SKM-1 treated with dmso at 0.1 percent for 144 hours (cell line): ENCODE results near the gene GRB14.
"Not testable (repeated sequence)": the region's sequence is repeated elsewhere in the genome, so short reads cannot be mapped to it uniquely, and the experiment has no call there.

ENCODE experiments used
- DNase-seq: peaks from one replicate; lab custom pipeline; 2025; ENCODE audit not compliant: unreplicated experiment; lab: John Stamatoyannopoulos, UW

Gene GRB14

DNA sequence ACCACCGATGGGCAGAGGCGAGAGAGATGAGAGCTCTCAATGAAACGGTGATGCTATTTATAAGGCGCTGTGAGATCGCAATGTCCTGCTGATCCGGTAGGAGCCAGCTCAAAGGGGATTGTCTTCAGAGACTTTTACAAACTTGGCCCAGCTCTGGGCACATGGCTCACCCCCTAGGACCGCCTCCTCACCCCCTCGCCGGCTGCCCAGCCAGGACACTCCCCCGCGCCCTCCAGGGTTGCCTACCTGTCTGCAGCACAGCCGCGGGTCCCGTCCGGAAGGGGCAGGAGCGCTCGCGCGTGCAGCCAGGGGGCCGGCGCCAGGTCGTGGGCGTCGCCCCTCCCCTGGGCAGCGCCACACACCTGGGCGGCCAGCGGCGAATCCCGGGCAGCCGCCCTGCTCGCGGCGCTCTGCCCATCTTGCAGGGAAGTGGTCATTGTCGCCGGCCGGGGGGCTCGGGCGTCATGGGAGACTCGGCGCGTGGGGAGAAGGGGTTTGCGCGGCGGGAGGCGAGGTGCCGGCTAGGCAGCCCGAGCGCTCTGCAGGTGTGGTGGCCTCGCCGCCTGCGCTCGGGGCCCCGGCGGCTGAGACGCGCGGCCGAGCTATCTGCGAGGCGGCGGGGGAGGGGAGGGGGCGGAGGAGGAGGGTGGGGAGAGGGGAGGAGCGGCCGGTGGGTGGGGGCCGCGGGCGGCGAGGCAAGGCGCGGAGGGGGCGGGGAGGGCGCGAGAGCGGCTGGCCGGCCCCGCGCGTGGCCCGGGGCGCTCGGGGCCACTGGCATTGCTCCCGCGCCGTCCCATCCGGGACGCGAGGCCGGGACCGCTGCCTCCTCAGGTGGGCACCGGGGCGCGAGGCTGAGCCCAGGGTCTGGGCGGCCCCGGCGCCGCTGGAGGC lies at the start of gene GRB14:
Gene GRB14, minus strand, starts transcription at position 610 of the 891 bp plus-strand sequence. Its CDS starts 173 bp downstream, at position 437.
- DNase-seq: no peak

DNA sequence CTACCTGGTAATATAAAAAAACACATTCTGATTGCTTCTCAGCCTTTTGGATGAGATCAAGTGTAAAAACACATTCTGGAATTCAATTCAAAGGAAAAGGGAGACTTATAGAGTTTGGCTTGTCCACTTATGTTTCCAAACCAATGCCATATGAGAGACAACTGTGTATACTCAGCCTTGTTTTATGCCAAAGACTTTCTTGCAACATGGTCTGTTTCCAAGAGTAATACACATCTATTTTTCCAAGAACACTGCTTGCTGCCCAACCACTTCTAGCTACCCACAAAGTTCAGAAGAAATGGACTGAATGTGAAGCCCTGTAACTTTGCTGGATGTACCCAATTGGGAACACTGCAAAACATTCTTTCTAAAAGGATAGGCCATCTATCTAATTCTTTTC lies 48.0 kb upstream of the GRB14 start:
- no peak for DNase-seq

GRCh38 chr2:164667566-164667965 lies 46.3 kb upstream of the GRB14 start:
- DNase-seq: no peak

- no peak for DNase-seq
Observed at GRCh38 chr2:164664070-164664469, 42.8 kb upstream of the GRB14 start.

GRCh38 chr2:164662868-164663631 lies 41.8 kb upstream of the GRB14 start:
- DNase-seq: no peak

GRCh38 chr2:164662066-164662465 lies 40.8 kb upstream of the GRB14 start:
- DNase-seq: no peak

DNA sequence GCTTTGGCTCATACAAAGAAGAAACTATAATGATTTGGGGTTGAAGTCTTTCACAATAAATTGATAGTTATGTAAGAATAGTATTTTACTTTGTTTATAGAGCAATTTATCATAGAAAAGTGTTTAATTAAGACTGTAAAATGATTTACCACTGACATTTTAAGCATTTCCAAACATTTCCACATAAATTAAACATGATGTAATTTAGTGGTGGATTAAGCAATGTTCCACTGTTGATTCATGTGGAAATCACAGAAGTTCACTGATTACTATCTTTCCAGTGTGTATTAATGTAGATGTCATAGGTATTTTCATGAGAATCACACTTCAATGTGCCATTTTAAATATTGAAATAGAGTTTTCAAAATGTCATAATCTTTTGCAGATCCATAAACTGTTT lies 40.1 kb upstream of the GRB14 start:
- no peak for DNase-seq

DNA sequence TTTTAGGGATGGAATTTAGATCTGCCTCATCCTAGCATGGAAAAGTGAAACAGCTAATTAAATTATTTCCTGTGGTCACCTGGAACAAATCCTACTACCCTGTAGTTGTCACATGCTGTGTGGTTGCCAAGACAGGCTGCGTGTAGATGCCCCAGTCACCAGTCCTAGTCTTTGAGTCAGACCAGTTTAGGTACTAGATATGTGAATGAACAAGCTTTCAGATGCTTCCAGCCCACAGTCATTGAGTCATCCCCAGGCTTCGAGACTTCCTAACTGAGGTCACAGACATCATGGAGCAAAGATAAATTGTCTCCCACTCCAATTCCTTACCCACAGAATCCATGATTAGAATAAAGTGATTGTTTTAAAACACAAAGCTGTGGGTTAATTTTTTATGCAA lies 35.8 kb upstream of the GRB14 start:
- no peak for DNase-seq

DNA sequence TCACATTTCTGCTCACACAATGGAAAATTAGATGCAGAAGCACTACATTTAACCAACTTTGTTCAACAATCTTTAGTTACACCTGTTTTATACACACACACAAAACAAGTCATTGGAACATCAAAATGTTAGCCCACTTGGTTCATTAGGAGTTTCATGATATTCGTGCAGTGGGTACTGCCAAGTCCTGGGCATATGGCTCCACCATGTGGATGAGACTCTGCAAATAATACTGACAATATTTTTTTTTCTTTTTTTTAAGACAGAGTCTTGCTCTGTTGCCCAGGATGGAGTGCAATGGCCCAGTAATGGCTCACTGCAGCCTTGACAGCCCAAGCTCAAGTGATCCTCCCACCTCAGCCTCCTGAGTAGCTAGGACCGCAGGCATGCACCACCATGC lies 34.5 kb upstream of the GRB14 start:
- no peak for DNase-seq

DNA sequence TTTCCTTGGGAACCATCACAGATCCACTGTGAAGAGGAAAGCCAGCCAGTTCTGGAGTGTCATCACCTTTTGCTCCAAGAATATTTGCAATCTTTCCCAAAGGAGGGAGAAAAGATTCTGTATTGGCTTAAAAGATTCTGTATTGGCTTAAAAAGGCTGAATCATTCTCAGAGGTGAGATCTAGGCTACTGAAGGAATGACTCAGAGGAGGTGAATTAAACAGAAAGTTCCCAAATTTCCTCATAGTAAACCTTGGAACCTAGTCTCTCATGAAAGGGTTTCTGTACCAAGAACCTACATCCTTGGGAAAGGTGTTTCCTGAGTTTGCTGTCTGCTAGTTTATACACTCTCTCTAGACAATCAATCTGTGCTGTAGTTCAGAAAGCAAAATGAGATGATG lies 34.1 kb upstream of the GRB14 start:
- DNase-seq: no peak

DNA sequence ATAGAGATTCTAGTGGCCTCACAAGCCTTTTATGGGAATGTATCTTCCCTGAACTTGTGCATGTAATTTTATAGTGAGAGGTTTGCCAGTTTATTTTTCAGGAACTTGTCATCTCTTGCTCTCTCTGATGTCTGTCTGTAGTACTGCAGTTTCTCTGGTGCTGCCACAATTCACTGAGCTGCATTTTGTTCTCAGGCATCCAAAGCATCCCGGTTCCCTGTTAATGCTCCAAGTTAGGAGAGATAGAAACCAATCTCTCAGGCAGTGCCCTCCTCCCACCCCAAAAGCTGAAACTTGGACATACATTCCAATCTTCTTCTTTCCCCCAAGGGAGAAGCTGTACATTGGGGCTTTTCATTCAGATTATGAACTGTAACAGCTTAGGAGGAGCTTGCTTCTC lies 30.1 kb upstream of the GRB14 start:
- DNase-seq: no peak

DNA sequence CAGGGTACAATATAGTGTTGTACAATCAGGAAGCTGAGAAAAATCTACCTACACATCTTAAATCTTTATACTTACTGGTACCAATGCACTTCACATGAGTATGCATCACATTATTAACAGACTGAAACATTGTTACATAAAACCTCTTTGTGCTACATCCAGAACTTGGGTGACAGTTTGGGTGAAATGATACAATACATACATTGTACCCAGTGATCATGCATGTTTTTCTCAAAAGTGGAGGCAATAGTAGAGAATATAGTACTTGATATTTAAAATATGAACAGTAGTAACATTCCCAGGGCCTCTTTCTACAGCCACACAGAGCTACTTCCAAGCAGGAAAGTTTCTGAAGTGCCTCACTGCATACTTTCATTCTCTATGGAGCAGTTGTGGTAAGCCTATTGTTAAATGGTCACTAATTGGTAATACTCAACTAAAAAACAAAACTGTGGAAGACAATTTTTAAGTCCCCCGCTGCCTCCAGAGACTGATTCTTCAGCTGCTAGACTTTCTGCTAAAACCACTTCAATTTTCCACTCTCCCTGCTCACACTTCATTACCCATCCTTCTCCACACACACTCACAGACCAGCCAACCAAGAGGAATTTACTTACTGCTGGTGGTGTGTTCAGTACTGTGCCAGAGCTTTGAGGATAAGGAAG lies 22.9 kb upstream of the GRB14 start:
- no peak for DNase-seq

DNA sequence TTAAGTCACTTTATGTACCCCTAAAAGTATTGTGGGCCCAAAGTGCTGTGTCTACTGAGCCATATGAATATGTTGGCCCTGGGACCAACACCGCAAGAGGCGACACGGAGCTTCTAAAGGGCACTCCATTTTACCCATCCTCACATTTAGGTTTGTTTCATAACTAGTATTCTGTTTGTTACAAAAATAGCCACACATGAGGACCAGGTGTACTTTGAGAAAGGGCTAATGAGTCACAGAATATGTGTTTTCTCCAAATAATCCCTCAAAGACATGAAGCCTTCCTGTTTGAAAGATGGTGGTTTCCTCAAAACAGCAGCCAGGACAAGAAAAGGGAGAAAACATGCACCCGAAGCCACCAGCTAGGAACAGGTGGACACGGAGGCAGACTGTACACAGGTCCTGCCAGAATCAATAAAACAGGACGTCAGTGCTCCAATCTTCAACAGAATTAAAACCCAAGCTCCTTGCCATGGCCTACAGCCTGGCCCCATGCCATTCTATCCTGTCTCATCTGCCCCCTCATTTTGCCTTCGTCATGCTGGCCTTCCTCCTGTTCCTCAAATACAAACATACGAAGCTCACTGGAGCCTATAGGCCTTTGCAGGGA lies 21.8 kb upstream of the GRB14 start:
- no peak for DNase-seq

- no peak for DNase-seq
Observed at GRCh38 chr2:164642268-164642667, 21.0 kb upstream of the GRB14 start.

GRCh38 chr2:164628319-164628718 lies 7.0 kb upstream of the GRB14 start:
- not testable (repeated sequence) for DNase-seq

DNA sequence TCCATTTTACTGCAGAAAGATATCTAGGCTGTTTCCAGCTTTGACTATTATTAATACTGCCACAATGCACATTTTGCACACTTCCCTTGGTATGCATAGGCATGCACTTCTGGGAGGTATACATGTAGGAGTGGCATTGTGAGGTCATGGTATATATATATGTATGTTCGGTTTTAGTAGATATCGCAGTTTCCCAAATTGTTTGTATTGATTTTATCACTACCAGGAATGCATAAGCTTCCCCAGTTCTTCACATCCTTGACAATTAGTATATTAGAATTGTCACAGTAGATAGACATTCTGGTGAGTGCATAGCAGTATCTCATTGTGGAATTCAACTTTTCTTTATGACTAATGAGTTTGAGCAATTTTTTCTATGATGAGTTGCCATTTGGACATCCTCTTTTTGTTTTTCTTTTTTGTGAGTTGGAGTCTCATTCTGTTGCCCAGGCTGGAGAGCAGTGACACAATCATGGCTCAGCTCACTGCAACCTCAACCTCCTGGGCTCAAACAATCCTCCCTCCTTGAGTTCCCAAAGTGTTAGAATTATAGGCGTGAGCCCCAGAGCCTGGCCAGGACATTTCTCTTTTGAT lies 4.2 kb upstream of the GRB14 start:
- no peak for DNase-seq

GRCh38 chr2:164624316-164624715 lies 3.0 kb upstream of the GRB14 start:
- DNase-seq: no peak

DNA sequence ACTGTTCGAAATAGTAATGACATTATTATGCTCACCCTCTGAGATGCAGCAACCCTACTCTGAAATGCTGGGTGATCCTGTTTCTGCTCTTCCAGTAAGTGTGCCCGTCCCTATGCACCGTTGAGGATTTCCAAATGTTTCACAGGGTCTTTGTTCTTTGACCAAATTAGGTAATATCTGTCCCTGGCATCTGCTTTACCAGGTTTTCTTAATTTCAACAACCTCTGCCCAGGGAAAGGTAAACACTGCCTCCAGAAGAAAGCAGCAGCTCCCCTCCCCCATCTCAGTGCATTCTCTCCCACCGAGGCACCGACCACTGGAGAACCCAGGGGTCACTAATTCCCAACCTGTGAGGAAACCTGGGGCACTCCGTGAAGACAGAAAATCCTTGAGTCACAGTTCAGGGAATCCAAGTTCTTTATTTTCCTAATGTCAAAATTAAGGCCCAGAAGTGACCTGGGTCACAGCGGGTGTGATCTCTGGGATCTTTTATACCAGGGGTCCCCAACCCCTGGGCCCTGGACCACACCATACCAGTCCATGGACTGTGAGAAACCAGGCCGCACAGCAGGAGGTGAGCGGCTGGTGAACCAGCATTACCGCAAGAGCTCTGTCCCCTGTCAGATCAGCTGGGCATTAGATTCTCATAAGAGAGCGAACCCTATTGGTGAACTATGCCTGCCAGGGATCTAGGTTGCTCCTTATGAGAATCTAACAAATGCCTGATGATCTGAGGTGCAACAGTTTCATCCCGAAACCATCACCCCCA lies 1.2 kb upstream of the GRB14 start:
- DNase-seq: no peak

GRCh38 chr2:164621764-164622105 lies 453 bp upstream of the GRB14 start:
- no peak for DNase-seq

DNA sequence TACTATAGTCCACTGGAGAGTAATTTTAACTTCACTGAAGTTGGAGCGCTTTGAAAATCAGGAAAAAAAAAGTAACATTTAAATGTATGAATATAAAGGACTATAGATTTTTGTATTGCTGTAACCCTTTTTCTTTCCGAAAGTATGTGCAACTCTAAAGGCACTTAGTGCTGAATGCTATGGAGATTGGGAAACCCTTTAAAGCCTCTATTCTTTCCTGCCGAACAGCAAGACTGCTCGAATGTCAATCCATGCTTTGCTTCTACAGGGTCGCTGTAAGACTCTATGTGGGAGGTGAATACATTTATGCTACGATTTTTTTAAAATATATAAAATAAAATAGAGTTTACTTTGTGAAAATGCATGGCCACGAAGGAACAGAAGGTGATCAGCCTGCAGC lies 825 bp downstream of the GRB14 start:
- no peak for DNase-seq
